Measurements from ENCODE around the gene PPY. TPM values are rescaled to one million over a fixed set of nuclear protein-coding genes. Genes with fewer than 3 reads are reported as not detected.

PPY gene
- total and polyA plus RNA-seq, 10 of the 15 experiments (the other 5 are each of a cell fraction or from before 2014, with no cell fraction given), result 0.91 TPM; not detected in 9

DNA sequence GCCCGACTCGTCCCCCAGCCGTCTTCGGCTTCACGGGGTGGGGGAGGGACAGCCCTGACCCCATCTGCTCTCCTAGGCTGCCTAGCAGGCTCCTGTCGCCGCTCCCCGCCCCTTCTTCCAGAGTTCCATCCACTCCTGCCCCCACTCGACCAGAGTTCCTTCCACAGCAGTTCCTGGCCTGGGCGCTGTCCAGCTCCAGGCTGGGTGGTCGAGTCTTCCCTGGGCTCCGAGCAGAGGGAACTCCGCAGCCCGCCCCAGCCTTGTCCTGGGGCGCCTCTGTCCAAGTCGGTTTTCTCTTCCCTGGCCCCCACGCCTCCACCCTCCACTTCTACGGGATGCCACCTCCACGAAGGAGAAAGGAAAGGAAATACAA, 10.1 kb upstream of the PPY start (continued):
- TF ChIP-seq, protein P1, sequence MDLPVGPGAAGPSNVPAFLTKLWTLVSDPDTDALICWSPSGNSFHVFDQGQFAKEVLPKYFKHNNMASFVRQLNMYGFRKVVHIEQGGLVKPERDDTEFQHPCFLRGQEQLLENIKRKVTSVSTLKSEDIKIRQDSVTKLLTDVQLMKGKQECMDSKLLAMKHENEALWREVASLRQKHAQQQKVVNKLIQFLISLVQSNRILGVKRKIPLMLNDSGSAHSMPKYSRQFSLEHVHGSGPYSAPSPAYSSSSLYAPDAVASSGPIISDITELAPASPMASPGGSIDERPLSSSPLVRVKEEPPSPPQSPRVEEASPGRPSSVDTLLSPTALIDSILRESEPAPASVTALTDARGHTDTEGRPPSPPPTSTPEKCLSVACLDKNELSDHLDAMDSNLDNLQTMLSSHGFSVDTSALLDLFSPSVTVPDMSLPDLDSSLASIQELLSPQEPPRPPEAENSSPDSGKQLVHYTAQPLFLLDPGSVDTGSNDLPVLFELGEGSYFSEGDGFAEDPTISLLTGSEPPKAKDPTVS (IDR thresholded peaks at IDR 0.05; ENCODE audit: low read depth, low read length), result no peak
- TF ChIP-seq STAT3 (IDR thresholded peaks at IDR 0.05; ENCODE audit: low read depth, low read length), result no peak
- no peak for TF ChIP-seq NR2C2 (IDR thresholded peaks at IDR 0.05; ENCODE audit: borderline replicate concordance, control insufficient read depth, insufficient read length, low read depth)

DNA sequence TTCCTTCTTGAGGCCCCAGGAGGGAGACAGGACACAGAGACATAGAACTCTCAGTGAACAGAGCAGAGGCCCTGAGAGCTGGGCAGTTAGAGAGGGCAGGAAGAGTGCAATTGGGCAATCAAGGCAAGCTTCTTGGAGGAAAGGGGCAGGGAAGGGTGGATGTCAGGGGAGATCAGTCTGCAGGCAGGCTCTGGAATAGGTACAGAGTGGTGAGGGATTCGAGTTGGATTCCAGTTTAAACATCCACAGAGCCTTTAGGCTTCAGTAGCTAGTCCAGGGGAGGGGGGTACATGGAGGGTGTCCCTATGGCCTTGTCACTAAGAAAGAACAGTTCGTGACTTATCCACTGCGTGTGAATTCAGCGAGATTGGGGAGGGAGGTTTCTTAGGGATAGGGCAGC, 9.5 kb upstream of the PPY start:
- WGBS (ENCODE audit: insufficient coverage, insufficient replicate concordance, low lambda C conversion rate, missing lambda C conversion rate), result 45% methylated on average over 4 of the region's 4 CpGs
- in situ Hi-C loops (cut with MboI) (no loop called here), intact Hi-C loops (cut with micrococcal nuclease; ENCODE audit: unreplicated experiment) (no loop called here)
- BruUV-seq (replicated peaks), result no TSS peak
- Histone ChIP-seq H3K27me3 (replicated peaks in 1 of 2; ENCODE audit: control insufficient read depth in 2 of 2, insufficient read depth in 2 of 2, low read length in 1 of 2) (peaks cover 0 to 6% of the 10 kb centered on the region in 2 experiments; a peak in 2 of 4 replicates), H3K4me1 (ENCODE audit: control insufficient read depth, insufficient read depth, low read length) (no peaks in the 10 kb centered on the region), H3K4me2 (ENCODE audit: control insufficient read depth, insufficient read depth) (no peak overlapping the region), H2AFZ (ENCODE audit: control insufficient read depth, low read depth, low read length) (no peak overlapping the region), H3K27ac (ENCODE audit: control insufficient read depth, insufficient read depth) (no peak overlapping the region), H3K79me2 (ENCODE audit: control insufficient read depth, insufficient read depth, low read length) (no peaks in the 10 kb centered on the region), H4K20me1 (ENCODE audit: control insufficient read depth, insufficient read depth) (no peaks in the 10 kb centered on the region), H3K9me3 (replicated peaks; ENCODE audit: control insufficient read depth, insufficient read depth, low read length) (no peaks in the 10 kb centered on the region), H3K9ac (ENCODE audit: control insufficient read depth, insufficient read depth, low read length) (no peak overlapping the region), H3K36me3 (ENCODE audit: control insufficient read depth in 2 of 2, insufficient read depth in 2 of 2, low read length in 1 of 2) (no peaks in the 10 kb centered on the region), H3K4me3 (no peak overlapping the region)
- SMC1A ChIA-PET (ENCODE audit: uncharacterized antibody, unreplicated experiment), result no interaction called here
- DNase-seq (ENCODE audit: low read depth, low spot score) (no peak), FAIRE-seq (no peak), ATAC-seq (no peak)
- CTCF ChIA-PET, result no interaction called here
- TF ChIP-seq IKZF1 (conservative IDR thresholded peaks at IDR 0.05) (no peak), YY1 (IDR thresholded peaks at IDR 0.05; ENCODE audit: low read depth, low read length) (no peak)
- RAD21 ChIA-PET (ENCODE audit: unreplicated experiment), result no interaction called here
- POLR2A ChIA-PET, result no interaction called here

DNA sequence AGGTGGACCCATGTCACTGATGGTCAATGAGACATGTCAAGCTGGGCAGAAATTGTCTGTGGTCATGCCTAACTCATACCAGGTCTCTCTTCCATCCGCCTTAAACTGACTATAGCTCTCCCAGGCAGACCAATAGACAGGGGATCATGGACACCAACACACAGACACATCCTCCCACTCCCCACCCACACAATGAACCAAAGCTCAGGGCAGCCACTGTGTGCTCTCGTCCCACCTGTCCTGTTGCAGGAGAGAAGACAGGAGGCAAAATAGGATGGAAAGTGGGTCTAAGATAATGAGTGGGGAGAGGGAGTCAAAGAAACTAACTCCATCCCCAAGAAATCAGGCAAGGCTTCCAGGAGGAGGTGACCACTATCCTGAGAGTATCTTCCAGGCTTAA, 8.3 kb upstream of the PPY start:
- ChIA-PET CTCF (no interaction called here), SMC1A (ENCODE audit: uncharacterized antibody, unreplicated experiment) (interaction anchor here (0.6 kb wide), 1 partner anchor 133 kb away, joined by 3 read pairs; no protein-coding TSS in a partner anchor), RAD21 (ENCODE audit: unreplicated experiment) (no interaction called here), POLR2A (no interaction called here)
- Histone ChIP-seq H3K79me2 (ENCODE audit: control insufficient read depth, insufficient read depth, low read length) (no peaks in the 10 kb centered on the region), H3K4me1 (ENCODE audit: control insufficient read depth, insufficient read depth, low read length) (0 out of 2 replicates have a peak, but pooled peaks cover 4% of the 10 kb centered on the region), H4K20me1 (ENCODE audit: control insufficient read depth, insufficient read depth) (no peaks in the 10 kb centered on the region), H3K9ac (ENCODE audit: control insufficient read depth, insufficient read depth, low read length) (no peak overlapping the region), H3K27ac (ENCODE audit: control insufficient read depth, insufficient read depth) (no peak overlapping the region), H3K9me3 (replicated peaks; ENCODE audit: control insufficient read depth, insufficient read depth, low read length) (no peaks in the 10 kb centered on the region), H3K4me2 (ENCODE audit: control insufficient read depth, insufficient read depth) (no peak overlapping the region), H3K4me3 (no peak overlapping the region), H2AFZ (ENCODE audit: control insufficient read depth, low read depth, low read length) (no peak overlapping the region), H3K36me3 (ENCODE audit: control insufficient read depth in 2 of 2, insufficient read depth in 2 of 2, low read length in 1 of 2) (no peaks in the 10 kb centered on the region), H3K27me3 (replicated peaks in 1 of 2; ENCODE audit: control insufficient read depth in 2 of 2, insufficient read depth in 2 of 2, low read length in 1 of 2) (peaks cover 0 to 6% of the 10 kb centered on the region in 2 experiments; a peak in 2 of 4 replicates)
- DNase-seq (ENCODE audit: low read depth, low spot score), result no peak
- WGBS (ENCODE audit: insufficient coverage, insufficient replicate concordance, low lambda C conversion rate, missing lambda C conversion rate), result 10% methylated on average over 2 of the region's 2 CpGs
- FAIRE-seq, result no peak
- ATAC-seq, result no peak
- BruUV-seq (replicated peaks), result no TSS peak
- intact Hi-C loops (cut with micrococcal nuclease; ENCODE audit: unreplicated experiment), result no loop called here
- in situ Hi-C loops (cut with MboI), result no loop called here
- TF ChIP-seq MYC (IDR thresholded peaks at IDR 0.05; ENCODE audit: insufficient read depth, insufficient read length, insufficient replicate concordance, low read length, severe bottlenecking), result no peak
- TF ChIP-seq EED (IDR thresholded peaks at IDR 0.05; ENCODE audit: low read depth), result no peak
- TF ChIP-seq, protein P2, sequence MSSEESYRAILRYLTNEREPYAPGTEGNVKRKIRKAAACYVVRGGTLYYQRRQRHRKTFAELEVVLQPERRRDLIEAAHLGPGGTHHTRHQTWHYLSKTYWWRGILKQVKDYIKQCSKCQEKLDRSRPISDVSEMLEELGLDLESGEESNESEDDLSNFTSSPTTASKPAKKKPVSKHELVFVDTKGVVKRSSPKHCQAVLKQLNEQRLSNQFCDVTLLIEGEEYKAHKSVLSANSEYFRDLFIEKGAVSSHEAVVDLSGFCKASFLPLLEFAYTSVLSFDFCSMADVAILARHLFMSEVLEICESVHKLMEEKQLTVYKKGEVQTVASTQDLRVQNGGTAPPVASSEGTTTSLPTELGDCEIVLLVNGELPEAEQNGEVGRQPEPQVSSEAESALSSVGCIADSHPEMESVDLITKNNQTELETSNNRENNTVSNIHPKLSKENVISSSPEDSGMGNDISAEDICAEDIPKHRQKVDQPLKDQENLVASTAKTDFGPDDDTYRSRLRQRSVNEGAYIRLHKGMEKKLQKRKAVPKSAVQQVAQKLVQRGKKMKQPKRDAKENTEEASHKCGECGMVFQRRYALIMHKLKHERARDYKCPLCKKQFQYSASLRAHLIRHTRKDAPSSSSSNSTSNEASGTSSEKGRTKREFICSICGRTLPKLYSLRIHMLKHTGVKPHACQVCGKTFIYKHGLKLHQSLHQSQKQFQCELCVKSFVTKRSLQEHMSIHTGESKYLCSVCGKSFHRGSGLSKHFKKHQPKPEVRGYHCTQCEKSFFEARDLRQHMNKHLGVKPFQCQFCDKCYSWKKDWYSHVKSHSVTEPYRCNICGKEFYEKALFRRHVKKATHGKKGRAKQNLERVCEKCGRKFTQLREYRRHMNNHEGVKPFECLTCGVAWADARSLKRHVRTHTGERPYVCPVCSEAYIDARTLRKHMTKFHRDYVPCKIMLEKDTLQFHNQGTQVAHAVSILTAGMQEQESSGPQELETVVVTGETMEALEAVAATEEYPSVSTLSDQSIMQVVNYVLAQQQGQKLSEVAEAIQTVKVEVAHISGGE (CRISPR knock-in tag; IDR thresholded peaks at IDR 0.05), result no peak
- TF ChIP-seq IKZF1 (conservative IDR thresholded peaks at IDR 0.05), result no peak
- TF ChIP-seq ESRRA (IDR thresholded peaks at IDR 0.05; ENCODE audit: low read length), result no peak
- no peak for TF ChIP-seq SPI1 (IDR thresholded peaks at IDR 0.05; ENCODE audit: borderline replicate concordance, insufficient read depth, low read depth, low read length)
